Mammary microvascular endothelial cell (primary cell): ENCODE measurements around the gene CAPN5. TPM values are rescaled to one million over a fixed set of nuclear protein-coding genes. Genes with fewer than 3 reads are reported as not detected.

ENCODE experiments used
- total RNA-seq: library from RNA; depleted of rRNA; stranded (reverse); fragments of >200 nt; gene quantifications from 2 replicates; pipeline ENCODE4 v1.2.3, GENCODE V29; 2015

Gene CAPN5
- 3.9 and 4.1 TPM in 2 replicates for total RNA-seq

DNA sequence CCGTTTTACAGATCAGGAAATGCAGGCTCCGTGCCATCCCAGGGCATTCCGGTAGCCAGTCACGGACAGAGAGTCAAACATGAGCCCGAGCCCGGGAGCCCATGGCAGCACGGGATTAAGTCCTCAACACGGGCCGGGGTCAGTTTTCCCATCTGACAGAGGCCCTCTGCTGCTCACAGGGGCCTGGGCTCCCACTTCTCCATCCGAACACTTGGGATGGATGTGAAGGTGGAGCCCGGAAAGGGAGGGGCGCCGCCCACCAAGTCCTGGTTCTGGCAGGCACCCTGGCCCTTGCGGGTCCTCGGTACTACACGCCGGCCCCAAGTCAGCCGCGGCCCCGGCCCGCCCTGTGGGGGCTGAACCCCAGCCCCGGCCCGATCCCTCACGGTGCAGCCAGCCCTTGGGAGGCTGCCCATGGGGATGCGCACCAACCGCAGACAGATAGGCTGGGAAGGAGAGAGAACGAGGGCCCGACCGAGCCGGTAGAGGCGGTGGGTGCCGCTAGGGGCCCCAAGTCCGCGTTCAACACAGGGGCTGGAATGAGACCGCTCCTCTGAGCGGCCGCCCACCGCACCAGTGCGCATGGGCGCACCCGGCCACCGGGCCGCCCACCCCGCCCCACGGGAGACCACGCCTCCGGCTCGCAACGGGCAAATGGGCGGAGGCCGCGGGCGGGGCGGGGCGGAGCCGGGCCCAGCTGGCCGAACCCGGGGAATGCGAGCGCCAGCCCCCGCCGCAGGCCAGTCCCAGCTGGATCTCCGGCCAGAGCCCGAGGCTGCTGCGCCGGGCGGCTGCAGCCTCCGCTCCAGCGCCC is at the start of gene CAPN5:
CAPN5 (plus strand) TSS at position 743 of the 814 bp plus-strand sequence. CDS start 17,916 bp downstream, outside the sequence.

DNA sequence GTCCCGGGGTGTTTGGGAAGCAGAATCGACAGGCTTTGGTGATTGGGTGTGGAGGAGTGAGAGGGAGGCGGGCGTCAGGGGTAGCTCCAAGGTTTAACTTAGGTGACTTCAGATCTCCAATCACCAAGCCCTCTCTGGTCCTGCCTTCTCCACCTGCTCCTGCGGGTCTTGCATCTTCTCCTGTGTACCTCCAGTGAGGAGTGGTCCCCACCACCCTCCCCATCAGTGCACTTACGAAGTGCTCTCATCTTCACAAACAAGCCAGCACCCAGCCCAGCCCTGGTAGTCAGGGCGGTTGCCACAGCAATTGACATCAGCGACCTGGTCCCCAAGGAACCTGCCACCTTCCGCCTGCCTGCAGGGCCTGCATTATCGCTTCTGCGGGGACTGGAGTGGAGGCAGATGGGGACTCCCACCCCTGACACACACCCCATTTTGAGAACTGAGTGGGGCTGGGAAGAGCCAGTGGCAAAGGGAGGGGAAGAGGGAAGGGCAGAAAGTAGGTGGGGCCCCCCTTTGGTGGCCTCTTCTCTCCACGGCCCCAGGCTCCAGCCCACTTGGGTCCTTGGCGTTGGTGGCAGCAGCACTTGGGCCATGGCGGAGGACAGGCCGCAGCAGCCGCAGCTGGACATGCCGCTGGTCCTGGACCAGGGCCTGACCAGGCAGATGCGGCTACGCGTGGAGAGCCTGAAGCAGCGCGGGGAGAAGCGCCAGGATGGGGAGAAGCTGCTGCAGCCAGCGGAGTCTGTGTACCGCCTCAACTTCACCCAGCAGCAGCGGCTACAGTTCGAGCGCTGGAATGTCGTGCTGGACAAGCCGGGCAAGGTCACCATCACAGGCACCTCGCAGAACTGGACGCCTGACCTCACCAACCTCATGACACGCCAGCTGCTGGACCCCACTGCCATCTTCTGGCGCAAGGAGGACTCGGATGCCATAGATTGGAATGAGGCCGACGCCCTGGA is 35.8 kb downstream of the CAPN5 start, which contains the start of gene OMP:
OMP (plus strand) TSS at position 595 of the 965 bp plus-strand sequence; CDS start at position 595, 0 bp downstream.

DNA sequence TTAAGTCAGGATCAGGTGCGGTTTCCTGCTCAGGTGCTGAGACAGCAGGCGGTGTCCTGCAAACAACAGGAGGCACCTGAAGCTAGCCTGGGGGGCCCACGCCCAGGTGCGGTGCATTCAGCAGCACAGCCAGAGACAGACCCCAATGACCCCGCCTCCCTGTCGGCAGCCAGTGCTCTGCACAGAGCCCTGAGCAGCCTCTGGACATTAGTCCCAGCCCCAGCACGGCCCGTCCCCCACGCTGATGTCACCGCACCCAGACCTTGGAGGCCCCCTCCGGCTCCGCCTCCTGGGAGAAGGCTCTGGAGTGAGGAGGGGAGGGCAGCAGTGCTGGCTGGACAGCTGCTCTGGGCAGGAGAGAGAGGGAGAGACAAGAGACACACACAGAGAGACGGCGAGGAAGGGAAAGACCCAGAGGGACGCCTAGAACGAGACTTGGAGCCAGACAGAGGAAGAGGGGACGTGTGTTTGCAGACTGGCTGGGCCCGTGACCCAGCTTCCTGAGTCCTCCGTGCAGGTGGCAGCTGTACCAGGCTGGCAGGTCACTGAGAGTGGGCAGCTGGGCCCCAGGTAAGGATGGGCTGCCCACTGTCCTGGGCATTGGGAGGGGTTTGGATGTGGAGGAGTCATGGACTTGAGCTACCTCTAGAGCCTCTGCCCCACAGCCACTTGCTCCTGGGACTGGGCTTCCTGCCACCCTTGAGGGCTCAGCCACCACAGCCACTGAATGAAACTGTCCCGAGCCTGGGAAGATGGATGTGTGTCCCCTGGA is 61.3 kb downstream of the CAPN5 start, which contains the start of gene MYO7A:
MYO7A (plus strand) TSS at position 327 of the 772 bp plus-strand sequence. CDS start 2,389 bp downstream, outside the sequence.

Other genes starting within 250 kb of the CAPN5 start
- gene ACER3, start 206.1 kb upstream of the CAPN5 start, total RNA-seq = 25.6 and 43.5 TPM in 2 replicates
- gene B3GNT6, start 32.6 kb upstream of the CAPN5 start, total RNA-seq = not detected in 2 replicates
- not detected in 2 replicates for gene OMP, start 35.9 kb downstream of the CAPN5 start, total RNA-seq
- gene MYO7A, start 61.3 kb downstream of the CAPN5 start, total RNA-seq = 0.69 and 0.80 TPM in 2 replicates
- gene GDPD4, start 234.7 kb downstream of the CAPN5 start, total RNA-seq = not detected in 2 replicates